Left lung (tissue), 10 donors: ENCODE results near the gene UBQLN3. TPM values are rescaled to one million over a fixed set of nuclear protein-coding genes. Genes with fewer than 3 reads are reported as not detected.
A peak's percentile ranks its signal among the peaks of the same experiment; 100 is the strongest.

Source experiments
- ATAC-seq: fragments of 200-7000 bp; cut with Tn5 transposase; one replicate; pipeline ENCODE4 v1.9.1; 2020; ENCODE audit warnings: moderate library complexity
- DNase-seq, 4 donors: peaks; one replicate each; pipeline ENCODE4 v3.0.0-alpha.2; 2013 to 2020
- H3K27ac ChIP-seq, 2 donors: fragments of 200-600 bp; sonication (generic) in 1 of 2; one replicate each; pipeline versions ENCODE4 v1.5.0 to v1.8.0; 2020 to 2021
- H3K27me3 ChIP-seq, 2 donors: fragments of 200-600 bp; sonication (generic) in 1 of 2; one replicate each; pipeline versions ENCODE4 v1.5.0 to v1.8.0; 2020 to 2021
- H3K36me3 ChIP-seq, 2 donors: fragments of 200-600 bp; sonication (generic) in 1 of 2; one replicate each; pipeline versions ENCODE4 v1.5.0 to v1.8.0; 2020 to 2021
- H3K4me1 ChIP-seq, 2 donors: fragments of 200-600 bp; one replicate each; pipeline ENCODE4 v1.8.0; 2021
- H3K4me3 ChIP-seq, 2 donors: fragments of 200-600 bp; sonication (generic) in 1 of 2; one replicate each; pipeline versions ENCODE4 v1.5.0 to v1.8.0; 2020 to 2021; ENCODE audit warnings: mild to moderate bottlenecking in 1 of 2
- H3K9me3 ChIP-seq, 2 donors: fragments of 200-600 bp; sonication (generic) in 1 of 2; one replicate each; pipeline versions ENCODE4 v1.5.0 to v1.8.0; 2020 to 2021
- CTCF ChIP-seq, 2 donors: fragments of 200-600 bp; sonication (generic) in 1 of 2; IDR thresholded peaks; one replicate each; pipeline versions ENCODE4 v1.5.0 to v1.8.0; 2021; ENCODE audit warnings: antibody characterized with exemption in 2 of 2
- intact Hi-C, 2 donors: fragments of 100-400 bp; cut with DNase I; formaldehyde crosslinking; loops; one replicate each; pipeline versions ENCODE4 v1.11.2 to v1.14.2; 2022
- polyA plus RNA-seq, 6 donors: library from polyadenylated mRNA; unstranded; fragments of 120-200 nt; gene quantifications; one replicate each; pipeline ENCODE4 v1.2.1, GENCODE V29; 2013; ENCODE audit not compliant: insufficient read length in 6 of 6
- total RNA-seq, 2 donors: library from RNA; stranded (reverse); fragmentation: NEBNext Ultra II Directional; extraction: Animal tissue kit (Norgen Biotek cat#: 25700); gene quantifications; one replicate each; pipeline ENCODE4 v1.2.1, GENCODE V29; 2021
- donor health status: DM: no; HTN: yes; CAD: no.
- donor health status: DM: no; HTN: no; CAD: no.

UBQLN3 gene
- total and polyA plus RNA-seq, 8 donors, result 0.06 to 0.37 (median 0.23) TPM; not detected in 5

GRCh38 chr11:5486003-5486402 is 23.8 kb downstream of the UBQLN3 start:
- intact Hi-C loops, result no loop called here
- H3K9me3 ChIP-seq, result no peaks in the 10 kb centered on the region
- no peaks in the 10 kb centered on the region for H3K27me3 ChIP-seq
- TF ChIP-seq CTCF (IDR thresholded peaks at IDR 0.05), result no peak
- ATAC-seq, result no peak
- H3K36me3 ChIP-seq, result no peaks in the 10 kb centered on the region
- H3K4me1 ChIP-seq, result no peaks in the 10 kb centered on the region
- no peak overlapping the region for H3K27ac ChIP-seq
- no peak overlapping the region for H3K4me3 ChIP-seq
- no peak for DNase-seq

GRCh38 chr11:5476186-5476819 is 33.5 kb downstream of the UBQLN3 start:
- intact Hi-C loops, result loop anchor here in 1 of 2 donors (5.0 kb wide), 1 partner anchor 331 kb away; the partner anchor contains the start of gene OR52N2
- Histone ChIP-seq H3K36me3 (no peaks in the 10 kb centered on the region), H3K4me3 (no peak overlapping the region), H3K27me3 (no peaks in the 10 kb centered on the region), H3K9me3 (no peaks in the 10 kb centered on the region), H3K4me1 (no peaks in the 10 kb centered on the region), H3K27ac (no peak overlapping the region)
- ATAC-seq (peak; percentile 90), DNase-seq (peak in 2 of 4 donors; percentile 7 to 46)
- TF ChIP-seq CTCF (IDR thresholded peaks at IDR 0.05), result peak; percentile 73 to 81

- no peak overlapping the region for H3K27ac ChIP-seq
- ATAC-seq, result no peak
- no peaks in the 10 kb centered on the region for H3K4me1 ChIP-seq
- no peaks in the 10 kb centered on the region for H3K9me3 ChIP-seq
- intact Hi-C loops, result no loop called here
- TF ChIP-seq CTCF (IDR thresholded peaks at IDR 0.05), result no peak
- H3K4me3 ChIP-seq, result no peak overlapping the region
- DNase-seq, result no peak
- no peaks in the 10 kb centered on the region for H3K36me3 ChIP-seq
- no peaks in the 10 kb centered on the region for H3K27me3 ChIP-seq
Observed at GRCh38 chr11:5473921-5474320, 35.8 kb downstream of the UBQLN3 start.

GRCh38 chr11:5467527-5467926 is 42.2 kb downstream of the UBQLN3 start:
- H3K27ac ChIP-seq, result no peak overlapping the region
- no peaks in the 10 kb centered on the region for H3K9me3 ChIP-seq
- peak in 1 of 4 donors; percentile 9 for DNase-seq
- H3K27me3 ChIP-seq, result no peaks in the 10 kb centered on the region
- no peak for TF ChIP-seq CTCF (IDR thresholded peaks at IDR 0.05)
- no peak overlapping the region for H3K4me3 ChIP-seq
- ATAC-seq, result no peak
- H3K36me3 ChIP-seq, result no peaks in the 10 kb centered on the region
- no peaks in the 10 kb centered on the region for H3K4me1 ChIP-seq
- intact Hi-C loops, result no loop called here

GRCh38 chr11:5460983-5461621 is 48.7 kb downstream of the UBQLN3 start:
- H3K27me3 ChIP-seq, result no peaks in the 10 kb centered on the region
- no peak for TF ChIP-seq CTCF (IDR thresholded peaks at IDR 0.05)
- intact Hi-C loops, result no loop called here
- H3K36me3 ChIP-seq, result no peaks in the 10 kb centered on the region
- ATAC-seq, result no peak
- no peaks in the 10 kb centered on the region for H3K9me3 ChIP-seq
- H3K27ac ChIP-seq, result no peak overlapping the region
- DNase-seq, result peak in 1 of 4 donors; percentile 54
- no peak overlapping the region for H3K4me3 ChIP-seq
- H3K4me1 ChIP-seq, result no peaks in the 10 kb centered on the region

Other genes starting within 250 kb of the UBQLN3 start
- not detected for gene HBE1, start 240.0 kb downstream of the UBQLN3 start, total RNA-seq
- 10 to 100 TPM in 3 of 6 donors, 1 to 10 TPM in 3; 4.2 to 41.6 (median 16.3) TPM for gene HBE1, start 240.0 kb downstream of the UBQLN3 start, polyA plus RNA-seq
- gene OR51B4, start 208.0 kb downstream of the UBQLN3 start, total RNA-seq, result not detected
- gene OR51B4, start 208.0 kb downstream of the UBQLN3 start, polyA plus RNA-seq, result under 1 TPM in 5 of 6 donors, not detected in 1; 0.35 to 0.58 (median 0.53) TPM
- not detected for gene OR51B2, start 185.7 kb downstream of the UBQLN3 start, total RNA-seq
- under 1 TPM in 1 of 6 donors, not detected in 5; 0.23 TPM for gene OR51B2, start 185.7 kb downstream of the UBQLN3 start, polyA plus RNA-seq
- gene OR51B5, start 166.4 kb downstream of the UBQLN3 start, total RNA-seq, result under 1 TPM; 0.29 to 0.41 TPM
- under 1 TPM; 0.41 to 0.87 (median 0.71) TPM for gene OR51B5, start 166.4 kb downstream of the UBQLN3 start, polyA plus RNA-seq
- gene OR51B6, start 158.4 kb downstream of the UBQLN3 start, total RNA-seq, result not detected
- under 1 TPM in 1 of 6 donors, not detected in 5; 0.14 TPM for gene OR51B6, start 158.4 kb downstream of the UBQLN3 start, polyA plus RNA-seq
- not detected for gene OR51M1, start 126.1 kb downstream of the UBQLN3 start, total RNA-seq
- under 1 TPM in 4 of 6 donors, not detected in 2; 0.06 to 0.24 (median 0.08) TPM for gene OR51M1, start 126.1 kb downstream of the UBQLN3 start, polyA plus RNA-seq
- not detected for gene OR51Q1, start 87.8 kb downstream of the UBQLN3 start, total RNA-seq
- gene OR51Q1, start 87.8 kb downstream of the UBQLN3 start, polyA plus RNA-seq, result not detected
- not detected for gene OR51I1, start 68.4 kb downstream of the UBQLN3 start, total RNA-seq
- gene OR51I1, start 68.4 kb downstream of the UBQLN3 start, polyA plus RNA-seq, result not detected
- not detected for gene OR51I2, start 60.6 kb downstream of the UBQLN3 start, total RNA-seq
- gene OR51I2, start 60.6 kb downstream of the UBQLN3 start, polyA plus RNA-seq, result under 1 TPM in 2 of 6 donors, not detected in 4; 0.04 to 0.07 TPM
- gene OR52D1, start 21.3 kb downstream of the UBQLN3 start, total RNA-seq, result not detected
- gene OR52D1, start 21.3 kb downstream of the UBQLN3 start, polyA plus RNA-seq, result under 1 TPM in 2 of 6 donors, not detected in 4; 0.13 to 0.18 TPM
- gene UBQLNL, start 6.7 kb upstream of the UBQLN3 start, total RNA-seq, result under 1 TPM; 0.50 to 0.67 TPM
- gene UBQLNL, start 6.7 kb upstream of the UBQLN3 start, polyA plus RNA-seq, result 1 to 10 TPM; 1.2 to 2.2 (median 1.7) TPM
- under 1 TPM; 0.32 to 0.45 TPM for gene OR52H1, start 38.6 kb upstream of the UBQLN3 start, total RNA-seq
- under 1 TPM in 3 of 6 donors, not detected in 3; 0.20 to 0.26 (median 0.20) TPM for gene OR52H1, start 38.6 kb upstream of the UBQLN3 start, polyA plus RNA-seq
- not detected for gene OR52B6, start 70.9 kb upstream of the UBQLN3 start, total RNA-seq
- gene OR52B6, start 70.9 kb upstream of the UBQLN3 start, polyA plus RNA-seq, result under 1 TPM; 0.17 to 0.56 (median 0.42) TPM
- gene TRIM6, start 86.7 kb upstream of the UBQLN3 start, total RNA-seq, result 1 to 10 TPM; 4.2 to 6.2 TPM
- 1 to 10 TPM; 4.5 to 9.7 (median 6.5) TPM for gene TRIM6, start 86.7 kb upstream of the UBQLN3 start, polyA plus RNA-seq
- gene TRIM34, start 115.0 kb upstream of the UBQLN3 start, total RNA-seq, result 10 to 100 TPM in 1 of 2 donors, 1 to 10 TPM in 1; 9.1 to 10.2 TPM
- 10 to 100 TPM; 20.9 to 31.7 (median 22.9) TPM for gene TRIM34, start 115.0 kb upstream of the UBQLN3 start, polyA plus RNA-seq
- 10 to 100 TPM; 42.6 to 50.6 TPM for gene TRIM5, start 175.1 kb upstream of the UBQLN3 start, total RNA-seq
- gene TRIM5, start 175.1 kb upstream of the UBQLN3 start, polyA plus RNA-seq, result 10 to 100 TPM; 54.5 to 65.4 (median 59.8) TPM
- gene TRIM22, start 179.8 kb upstream of the UBQLN3 start, total RNA-seq, result 100 to 1,000 TPM; 122 to 137 TPM
- 10 to 100 TPM; 23.1 to 28.3 (median 26.9) TPM for gene TRIM22, start 179.8 kb upstream of the UBQLN3 start, polyA plus RNA-seq
- gene OR56B1, start 226.5 kb upstream of the UBQLN3 start, total RNA-seq, result not detected
- not detected for gene OR56B1, start 226.5 kb upstream of the UBQLN3 start, polyA plus RNA-seq
- under 1 TPM in 1 of 2 donors, not detected in 1; 0.37 TPM for gene OR52N4, start 244.3 kb upstream of the UBQLN3 start, total RNA-seq
- gene OR52N4, start 244.3 kb upstream of the UBQLN3 start, polyA plus RNA-seq, result under 1 TPM in 1 of 6 donors, not detected in 5; 0.18 TPM